Measurements from ENCODE around the gene VGLL4. TPM values are rescaled to one million over a fixed set of nuclear protein-coding genes. Genes with fewer than 3 reads are reported as not detected.

Gene VGLL4
- polyA plus RNA-seq, 2 of the 4 experiments (the other 2 are of a cell fraction): 24.7 to 28.1 TPM

- CTCF ChIA-PET: interaction anchor here (0.8 kb wide), 1 partner anchor 96 kb away, joined by 3 read pairs; no protein-coding TSS in a partner anchor
These were observed 78.2 kb downstream of the VGLL4 start for GRCh38 chr3:11565492-11565891.

GRCh38 chr3:11565072-11565471 is 78.6 kb downstream of the VGLL4 start:
- ATAC-seq: no peak
- ChIA-PET POLR2A (no interaction called here), CTCF (interaction anchor here (0.8 to 1.5 kb wide), 2 partner anchors 35 to 97 kb away, joined by 3 read pairs; no protein-coding TSS in a partner anchor)
- H3K4me3 ChIP-seq: no peak overlapping the region
- FAIRE-seq: no peak
- no peak overlapping the region for H3K27ac ChIP-seq
- H3K4me2 ChIP-seq: no peak overlapping the region
- H3K9me3 ChIP-seq: no peaks in the 10 kb centered on the region
- H3K4me1 ChIP-seq: peaks cover 22% of the 10 kb centered on the region
- WGBS (ENCODE audit: missing lambda C conversion rate): 94% methylated on average over 16 of the region's 16 CpGs
- no peak for DNase-seq (ENCODE audit: low read depth in 1 of 2, low spot score in 1 of 2)
- no peak for TF ChIP-seq FOSB (CRISPR knock-in tag; IDR thresholded peaks at IDR 0.05)
- no peak for TF ChIP-seq RFX5 (IDR thresholded peaks at IDR 0.05)
- TF ChIP-seq USF2 (IDR thresholded peaks at IDR 0.05): no peak
- no peak for TF ChIP-seq HOXA7 (CRISPR knock-in tag; IDR thresholded peaks at IDR 0.05)
- TF ChIP-seq ATOH8 (CRISPR knock-in tag; IDR thresholded peaks at IDR 0.05; ENCODE audit: low read depth): no peak
- no peak for TF ChIP-seq ZC3H11A (IDR thresholded peaks at IDR 0.05)
- no peak for TF ChIP-seq CEBPB (IDR thresholded peaks at IDR 0.05)
- no peak for TF ChIP-seq E2F6 (IDR thresholded peaks at IDR 0.05; ENCODE audit: borderline replicate concordance, low read depth)
- no peak for TF ChIP-seq MAZ (IDR thresholded peaks at IDR 0.05; ENCODE audit: borderline replicate concordance, low read depth, low read length)
- TF ChIP-seq EHMT2 (IDR thresholded peaks at IDR 0.05; ENCODE audit: low read depth): no peak
- no peak for TF ChIP-seq BHLHE40 (IDR thresholded peaks at IDR 0.05; ENCODE audit: low read depth, low read length)
- no peak for TF ChIP-seq SMC3 (IDR thresholded peaks at IDR 0.05)
- no peak for TF ChIP-seq FOSL2 (IDR thresholded peaks at IDR 0.05)
- no peak for TF ChIP-seq FOSL2 (CRISPR knock-in tag; IDR thresholded peaks at IDR 0.05)
- TF ChIP-seq CTCF (IDR thresholded peaks at IDR 0.05): no peak
- TF ChIP-seq NFE2L2 (conservative IDR thresholded peaks at IDR 0.05; ENCODE audit: low read length): no peak

More at GRCh38 chr3:11565492-11565891, 78.2 kb downstream of the VGLL4 start:
- ATAC-seq (no peak), FAIRE-seq (no peak), DNase-seq (ENCODE audit: low read depth in 1 of 2, low spot score in 1 of 2) (no peak)
- Histone ChIP-seq H3K4me3 (no peak overlapping the region), H3K9me3 (no peaks in the 10 kb centered on the region), H3K4me2 (no peak overlapping the region), H3K27ac (no peak overlapping the region), H3K4me1 (peaks cover 22% of the 10 kb centered on the region)
- 96% methylated on average over 12 of the region's 12 CpGs for WGBS (ENCODE audit: missing lambda C conversion rate)
- POLR2A ChIA-PET: no interaction called here
- TF ChIP-seq NPAS2 (CRISPR knock-in tag; IDR thresholded peaks at IDR 0.05; ENCODE audit: borderline replicate concordance) (no peak), MYC (IDR thresholded peaks at IDR 0.05; ENCODE audit: borderline replicate concordance, low read length) (no peak), ATOH8 (CRISPR knock-in tag; IDR thresholded peaks at IDR 0.05; ENCODE audit: low read depth) (no peak), MAFK (IDR thresholded peaks at IDR 0.05; ENCODE audit: partially characterized antibody) (no peak), FOSB (CRISPR knock-in tag; IDR thresholded peaks at IDR 0.05) (no peak), POLR2A (IDR thresholded peaks at IDR 0.05; ENCODE audit: low read length) (no peak), RCOR1 (IDR thresholded peaks at IDR 0.05; ENCODE audit: low read depth, low read length) (no peak), USF2 (IDR thresholded peaks at IDR 0.05) (no peak), BCL3 (IDR thresholded peaks at IDR 0.05) (no peak), EHF (CRISPR knock-in tag; IDR thresholded peaks at IDR 0.05) (no peak), ESRRA (IDR thresholded peaks at IDR 0.05; ENCODE audit: borderline replicate concordance, low read length) (no peak), EHMT2 (IDR thresholded peaks at IDR 0.05; ENCODE audit: low read depth) (no peak), ELK1 (IDR thresholded peaks at IDR 0.05; ENCODE audit: low read depth, low read length) (no peak), POLR2AphosphoS2 (conservative IDR thresholded peaks at IDR 0.05; ENCODE audit: low read length) (no peak), TFCP2L1 (CRISPR knock-in tag; IDR thresholded peaks at IDR 0.05) (no peak), PHF8 (IDR thresholded peaks at IDR 0.05; ENCODE audit: borderline replicate concordance, low read depth) (no peak)

Data from A549 (cell line).